HL-60 (cell line): ENCODE measurements around the gene GRSF1.
A peak's percentile ranks its signal among the peaks of the same experiment; 100 is the strongest.

Source experiments
- DNase-seq, 2 experiments: peaks; one replicate each; pipeline ENCODE4 v3.0.0-alpha.2; 2010 to 2020; ENCODE audit warnings: low read depth in 1 of 2, low spot score in 1 of 2
- H3K27ac ChIP-seq: fragments of 250-450 bp; sonication (Bioruptor Pico); replicated peaks from 2 replicates; pipeline ENCODE4 v1.5.1; 2020; ENCODE audit warnings: mild to moderate bottlenecking, moderate library complexity
- H3K27me3 ChIP-seq: fragments of 250-450 bp; sonication (Bioruptor Pico); 2 replicates; pipeline ENCODE4 v1.5.1; 2021; ENCODE audit warnings: mild to moderate bottlenecking, moderate library complexity; ENCODE audit not compliant: insufficient read depth, poor library complexity, severe bottlenecking
- H3K4me3 ChIP-seq: replicated peaks from 2 replicates; pipeline ENCODE4 v1.5.1; 2011; ENCODE audit warnings: mild to moderate bottlenecking, control low read depth, low read length; ENCODE audit not compliant: insufficient read depth
- GABPA ChIP-seq: IDR thresholded peaks from 2 replicates; pipeline ENCODE4 v1.6.1; 2012; ENCODE audit warnings: low read depth
- POLR2AphosphoS5 ChIP-seq: IDR thresholded peaks from 2 replicates; pipeline ENCODE4 v1.6.1; 2012; ENCODE audit warnings: low read depth
- REST ChIP-seq: IDR thresholded peaks from 2 replicates; pipeline ENCODE4 v1.6.1; 2012; ENCODE audit warnings: low read depth; ENCODE audit not compliant: insufficient replicate concordance
- SPI1 ChIP-seq: IDR thresholded peaks from 2 replicates; pipeline ENCODE4 v1.6.1; 2012; ENCODE audit warnings: low read depth, mild to moderate bottlenecking, borderline replicate concordance
- long read RNA-seq: library from polyadenylated mRNA; unstranded; transcript quantifications from one replicate; pipeline ENCODE4 v2.0.0, GENCODE V29; 2020
- TF ChIP-seq, protein P1 (sequence below): IDR thresholded peaks from one replicate; pipeline ENCODE4 v1.5.1; 2011; ENCODE audit warnings: low read length, control low read depth, inconsistent platforms; ENCODE audit not compliant: insufficient read depth

GRSF1 gene
- long read RNA-seq, full-length matches to known transcripts: 548 of 611 reads
- long read RNA-seq, partial matches to known transcripts: 29 of 611 reads
- long read RNA-seq, other reads (novel, unspliced or antisense): 34 of 611 reads

GRCh38 chr4:70839589-70840093 lies at the start of gene GRSF1:
Gene GRSF1, minus strand, starts transcription at chr4:70839890. Its CDS starts 63 bp downstream, at chr4:70839827.
- peak within 1 kb of the TSS; percentile 82 for H3K27ac ChIP-seq
- peak; percentile 76 to 94 for DNase-seq
- H3K27me3 ChIP-seq: no peaks in the 10 kb centered on the region
- H3K4me3 ChIP-seq: peak within 1 kb of the TSS; percentile 81
- TF ChIP-seq GABPA (no peak), SPI1 (peak; percentile 73), POLR2AphosphoS5 (peak; percentile 87), REST (peak; percentile 38)
- TF ChIP-seq, protein P1, sequence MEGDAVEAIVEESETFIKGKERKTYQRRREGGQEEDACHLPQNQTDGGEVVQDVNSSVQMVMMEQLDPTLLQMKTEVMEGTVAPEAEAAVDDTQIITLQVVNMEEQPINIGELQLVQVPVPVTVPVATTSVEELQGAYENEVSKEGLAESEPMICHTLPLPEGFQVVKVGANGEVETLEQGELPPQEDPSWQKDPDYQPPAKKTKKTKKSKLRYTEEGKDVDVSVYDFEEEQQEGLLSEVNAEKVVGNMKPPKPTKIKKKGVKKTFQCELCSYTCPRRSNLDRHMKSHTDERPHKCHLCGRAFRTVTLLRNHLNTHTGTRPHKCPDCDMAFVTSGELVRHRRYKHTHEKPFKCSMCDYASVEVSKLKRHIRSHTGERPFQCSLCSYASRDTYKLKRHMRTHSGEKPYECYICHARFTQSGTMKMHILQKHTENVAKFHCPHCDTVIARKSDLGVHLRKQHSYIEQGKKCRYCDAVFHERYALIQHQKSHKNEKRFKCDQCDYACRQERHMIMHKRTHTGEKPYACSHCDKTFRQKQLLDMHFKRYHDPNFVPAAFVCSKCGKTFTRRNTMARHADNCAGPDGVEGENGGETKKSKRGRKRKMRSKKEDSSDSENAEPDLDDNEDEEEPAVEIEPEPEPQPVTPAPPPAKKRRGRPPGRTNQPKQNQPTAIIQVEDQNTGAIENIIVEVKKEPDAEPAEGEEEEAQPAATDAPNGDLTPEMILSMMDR: no peak

GRCh38 chr4:70885174-70885573 lies 45.5 kb upstream of the GRSF1 start:
- TF ChIP-seq SPI1 (no peak), GABPA (no peak), POLR2AphosphoS5 (no peak), REST (no peak)
- TF ChIP-seq, protein P1: no peak
- Histone ChIP-seq H3K27ac (no peak overlapping the region), H3K4me3 (no peak overlapping the region), H3K27me3 (no peaks in the 10 kb centered on the region)
- no peak for DNase-seq

DNA sequence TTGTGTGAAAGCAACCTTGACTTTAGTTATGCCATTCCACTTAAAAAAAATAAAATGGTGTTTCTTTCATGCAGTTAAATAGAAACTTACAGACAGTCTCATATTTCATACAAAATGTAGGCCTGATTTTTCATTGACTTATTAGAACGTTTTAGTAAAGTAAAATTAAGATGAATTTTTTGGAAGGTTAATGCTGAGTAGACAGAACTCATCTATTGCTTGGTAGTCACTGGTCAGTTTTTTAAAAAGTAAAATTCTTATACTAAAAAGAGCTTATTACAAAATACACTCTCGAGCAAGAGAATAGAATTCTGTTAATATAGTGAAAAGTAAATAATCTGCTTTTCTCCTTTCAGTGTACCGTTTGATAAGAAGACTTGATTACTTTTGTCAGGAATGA lies 41.0 kb upstream of the GRSF1 start:
- no peak overlapping the region for H3K4me3 ChIP-seq
- no peak for TF ChIP-seq SPI1
- TF ChIP-seq, protein P1: no peak
- TF ChIP-seq REST: no peak
- no peak for TF ChIP-seq POLR2AphosphoS5
- no peak for TF ChIP-seq GABPA
- H3K27ac ChIP-seq: no peak overlapping the region
- DNase-seq: no peak
- no peaks in the 10 kb centered on the region for H3K27me3 ChIP-seq
